HepG2 (cell line): ENCODE measurements around the gene EPB41L2. TPM values are rescaled to one million over a fixed set of nuclear protein-coding genes. Genes with fewer than 3 reads are reported as not detected.

Experiments
- ATAC-seq: fragments of 200-7000 bp; cut with Tn5 transposase; 3 replicates; pipeline ENCODE4 v1.9.1; 2020; ENCODE audit warnings: mild to moderate bottlenecking, moderate library complexity
- BruUV-seq: library from RNA; stranded (reverse); fragments of 400-500 nt; replicated peaks from 2 replicates; lab custom pipeline; 2021; lab: Mats Ljungman, UMichigan
- CTCF ChIA-PET: fragments of 300-600 bp; formaldehyde crosslinking; extraction: SDS; loops from one replicate; lab custom pipeline; 2021; ENCODE audit warnings: low total read pairs, inconsistent platforms, low intra/inter-chr PET ratio; lab: Yijun Ruan, JAX
- POLR2A ChIA-PET: fragments of 350-600 bp; sonication (Branson Sonifier 250); formaldehyde crosslinking; loops from one replicate; lab custom pipeline; 2020; ENCODE audit warnings: antibody characterized with exemption, inconsistent platforms; lab: Yijun Ruan, JAX
- DNase-seq: peaks from one replicate; pipeline ENCODE4 v3.0.0-alpha.2; 2015; ENCODE audit warnings: low spot score
- FAIRE-seq: peaks from 3 replicates; lab custom pipeline; 2011; peaks lifted over from hg19 to GRCh38; lab: Jason Lieb, UNC
- H2AFZ ChIP-seq: one replicate; pipeline ENCODE4 v1.6.1; 2011; ENCODE audit warnings: low read length, inconsistent platforms
- H3K27ac ChIP-seq: fragments of 300-600 bp; 3 replicates; pipeline ENCODE4 v1.8.0; 2011; ENCODE audit warnings: mixed run types, mild to moderate bottlenecking, mixed read lengths, low read length, inconsistent platforms; ENCODE audit not compliant: insufficient read depth; ENCODE audit errors: extremely low read length
- H3K27me3 ChIP-seq, 2 experiments: fragments of 200-600 bp in 1 of 2; 2 replicates in 1 of 2; 3 replicates in 1 of 2; pipeline versions ENCODE4 v1.6.0 to v1.8.0; 2011; ENCODE audit warnings: low read length in 2 of 2, mild to moderate bottlenecking in 2 of 2, moderate library complexity in 2 of 2, inconsistent platforms in 1 of 2; ENCODE audit not compliant: insufficient read depth in 2 of 2, control insufficient read depth in 1 of 2
- H3K36me3 ChIP-seq, 2 experiments: fragments of 200-600 bp in 1 of 2; replicated peaks in 1 of 2; 2 replicates in 1 of 2; 3 replicates in 1 of 2; pipeline versions ENCODE4 v1.5.1 to v1.8.0; 2011; ENCODE audit warnings: low read length in 2 of 2, inconsistent platforms in 1 of 2; ENCODE audit not compliant: insufficient read depth in 2 of 2, control insufficient read depth in 1 of 2
- H3K4me1 ChIP-seq: 2 replicates; pipeline ENCODE4 v1.5.1; 2012; ENCODE audit warnings: low read length, inconsistent platforms; ENCODE audit not compliant: insufficient read depth
- H3K4me2 ChIP-seq: 2 replicates; pipeline ENCODE4 v1.6.0; 2011; ENCODE audit warnings: low read depth, low read length, inconsistent platforms
- H3K4me3 ChIP-seq, 3 experiments: fragments of 200-600 bp in 1 of 3; sonication (generic), shearing (Covaris generic) in 1 of 3; replicated peaks in 1 of 3; 2 replicates each; pipeline ENCODE4 v1.5.1; 2011 to 2016; ENCODE audit warnings: low read length in 3 of 3, inconsistent platforms in 2 of 3, low read depth in 2 of 3, mild to moderate bottlenecking in 2 of 3, control low read depth in 1 of 3, mixed read lengths in 1 of 3; ENCODE audit not compliant: insufficient read depth in 1 of 3
- H3K79me2 ChIP-seq: one replicate; pipeline ENCODE4 v1.6.1; 2011; ENCODE audit warnings: low read length, inconsistent platforms; ENCODE audit not compliant: insufficient read depth
- H3K9ac ChIP-seq: 2 replicates; pipeline ENCODE4 v1.6.0; 2011; ENCODE audit warnings: mild to moderate bottlenecking, low read depth, low read length, inconsistent platforms; ENCODE audit not compliant: insufficient read depth
- H3K9me3 ChIP-seq: 2 replicates; pipeline ENCODE4 v1.5.1; 2012; ENCODE audit warnings: mild to moderate bottlenecking, low read length
- H4K20me1 ChIP-seq: 2 replicates; pipeline ENCODE4 v1.6.0; 2011; ENCODE audit warnings: inconsistent platforms, mild to moderate bottlenecking, low read length, moderate library complexity; ENCODE audit not compliant: insufficient read depth
- NFYB ChIP-seq: sonication (generic); formaldehyde crosslinking; IDR thresholded peaks from 2 replicates; pipeline ENCODE4 v1.4.0; 2020; ENCODE audit warnings: missing genetic modification reagents
- POGZ ChIP-seq: sonication (generic); formaldehyde crosslinking; IDR thresholded peaks from 2 replicates; pipeline ENCODE4 v1.4.0; 2020; ENCODE audit warnings: mild to moderate bottlenecking, missing genetic modification reagents
- STAT5B ChIP-seq: sonication (generic); formaldehyde crosslinking; IDR thresholded peaks from 2 replicates; pipeline ENCODE4 v1.4.0; 2020; ENCODE audit warnings: missing genetic modification reagents
- ZHX2 ChIP-seq, 2 experiments: sonication (generic) in 1 of 2; formaldehyde crosslinking in 1 of 2; IDR thresholded peaks; 2 replicates each; pipeline versions ENCODE4 v1.6.1 to v1.9.0; 2014 to 2022; ENCODE audit warnings: antibody characterized with exemption in 1 of 2, borderline replicate concordance in 1 of 2, inconsistent platforms in 1 of 2, low read depth in 1 of 2, missing genetic modification reagents in 1 of 2
- ZNF781 ChIP-seq: sonication (generic); formaldehyde crosslinking; IDR thresholded peaks from 2 replicates; pipeline ENCODE4 v1.5.1; 2020; ENCODE audit warnings: borderline replicate concordance, mild to moderate bottlenecking, missing genetic modification reagents; ENCODE audit errors: not compliant biosample characterization
- WGBS: methylation state at CpG from one replicate; pipeline ENCODE4 v1.1.6; 2017; ENCODE audit warnings: low lambda C conversion rate; 5-methylcytosine and 5-hydroxymethylcytosine counted together
- in situ Hi-C: cut with HindIII; loops from 2 replicates; pipeline ENCODE4 v1.10.0; 2017; ENCODE audit warnings: low pct_unique_long_range_greater_than_20kb; ENCODE audit not compliant: extremely low pct_ligation_motif_present
- intact Hi-C: fragments of 100-400 bp; cut with micrococcal nuclease; formaldehyde crosslinking; loops from one replicate; pipeline ENCODE4 v1.10.0; 2022; ENCODE audit not compliant: unreplicated experiment
- polyA plus RNA-seq, 8 experiments: library from polyadenylated mRNA; depleted of rRNA in 3 of 8; stranded (reverse) in 7 of 8; unstranded in 1 of 8; fragments of >200 nt; fragmentation: Illumina TruSeq in 4 of 8; extraction: Trizol in 4 of 8; gene quantifications; 2 replicates each; pipeline versions ENCODE4 v1.2.1 to v1.2.3, GENCODE V29; 2011 to 2016; ENCODE audit warnings: low read depth in 4 of 8, missing spikeins in 1 of 8, mixed read lengths in 1 of 8; ENCODE audit not compliant: insufficient read depth in 1 of 8
- total RNA-seq, 5 experiments: library from RNA; depleted of rRNA; stranded (reverse); fragments of >200 nt; fragmentation: Illumina TruSeq; extraction: Trizol; gene quantifications; 2 replicates each; pipeline ENCODE4 v1.2.3, GENCODE V29; 2016; ENCODE audit warnings: low read depth in 1 of 5
- TF ChIP-seq, protein P1 (sequence below): sonication (generic); formaldehyde crosslinking; IDR thresholded peaks from 2 replicates; pipeline ENCODE4 v1.5.0; 2020; ENCODE audit warnings: mild to moderate bottlenecking, missing genetic modification reagents
- TF ChIP-seq, protein P2 (sequence below): sonication (generic); formaldehyde crosslinking; IDR thresholded peaks from 2 replicates; pipeline ENCODE4 v1.4.0; 2020; ENCODE audit warnings: missing genetic modification reagents
- TF ChIP-seq, protein P3 (sequence below): sonication (generic); formaldehyde crosslinking; IDR thresholded peaks from 2 replicates; pipeline ENCODE4 v1.8.0; 2022; ENCODE audit warnings: missing genetic modification reagents, mild to moderate bottlenecking, inconsistent platforms, borderline replicate concordance

The EPB41L2 gene
- total and polyA plus RNA-seq, 2 of the 13 experiments (the other 11 are each of a cell fraction or from before 2014, with no cell fraction given), result 41.7 to 56.4 TPM

DNA sequence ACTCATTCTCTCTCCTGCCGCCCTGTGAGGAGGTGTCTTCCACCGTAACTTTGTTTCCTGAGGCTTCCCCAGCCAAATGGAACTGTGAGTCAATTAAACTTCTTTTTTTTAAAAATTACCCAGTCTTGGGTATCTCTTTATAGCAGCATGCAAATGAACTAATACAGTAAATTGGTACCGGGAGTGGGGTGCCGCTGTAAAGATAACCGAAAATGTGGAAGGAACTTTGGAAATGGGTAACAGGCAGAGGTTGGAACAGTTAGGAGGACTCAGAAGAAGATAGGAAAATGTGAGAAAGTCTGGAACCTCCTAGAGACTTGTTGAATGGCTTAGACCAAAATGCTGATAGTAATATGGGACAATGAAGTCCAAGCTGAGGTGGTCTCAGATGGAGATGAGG is 55.8 kb downstream of the EPB41L2 start:
- Histone ChIP-seq H3K4me2 (no peak overlapping the region), H3K9ac (no peak overlapping the region), H3K27me3 (no peaks in the 10 kb centered on the region), H3K27ac (no peak overlapping the region), H3K79me2 (peaks cover 83% of the 10 kb centered on the region), H4K20me1 (no peaks in the 10 kb centered on the region), H2AFZ (no peak overlapping the region), H3K4me3 (no peak overlapping the region), H3K9me3 (peaks cover 29% of the 10 kb centered on the region), H3K4me1 (peaks cover 6% of the 10 kb centered on the region), H3K36me3 (peaks cover 0 to 3% of the 10 kb centered on the region in 2 experiments; a peak in 2 of 5 replicates)
- intact Hi-C loops (no loop called here), in situ Hi-C loops (no loop called here)
- BruUV-seq, result no TSS peak
- WGBS, result over 99% methylated on average over 5 of the region's 5 CpGs
- DNase-seq (no peak), FAIRE-seq (no peak), ATAC-seq (no peak)
- POLR2A ChIA-PET, result no interaction called here
- CTCF ChIA-PET, result no interaction called here
- TF ChIP-seq, protein P1, sequence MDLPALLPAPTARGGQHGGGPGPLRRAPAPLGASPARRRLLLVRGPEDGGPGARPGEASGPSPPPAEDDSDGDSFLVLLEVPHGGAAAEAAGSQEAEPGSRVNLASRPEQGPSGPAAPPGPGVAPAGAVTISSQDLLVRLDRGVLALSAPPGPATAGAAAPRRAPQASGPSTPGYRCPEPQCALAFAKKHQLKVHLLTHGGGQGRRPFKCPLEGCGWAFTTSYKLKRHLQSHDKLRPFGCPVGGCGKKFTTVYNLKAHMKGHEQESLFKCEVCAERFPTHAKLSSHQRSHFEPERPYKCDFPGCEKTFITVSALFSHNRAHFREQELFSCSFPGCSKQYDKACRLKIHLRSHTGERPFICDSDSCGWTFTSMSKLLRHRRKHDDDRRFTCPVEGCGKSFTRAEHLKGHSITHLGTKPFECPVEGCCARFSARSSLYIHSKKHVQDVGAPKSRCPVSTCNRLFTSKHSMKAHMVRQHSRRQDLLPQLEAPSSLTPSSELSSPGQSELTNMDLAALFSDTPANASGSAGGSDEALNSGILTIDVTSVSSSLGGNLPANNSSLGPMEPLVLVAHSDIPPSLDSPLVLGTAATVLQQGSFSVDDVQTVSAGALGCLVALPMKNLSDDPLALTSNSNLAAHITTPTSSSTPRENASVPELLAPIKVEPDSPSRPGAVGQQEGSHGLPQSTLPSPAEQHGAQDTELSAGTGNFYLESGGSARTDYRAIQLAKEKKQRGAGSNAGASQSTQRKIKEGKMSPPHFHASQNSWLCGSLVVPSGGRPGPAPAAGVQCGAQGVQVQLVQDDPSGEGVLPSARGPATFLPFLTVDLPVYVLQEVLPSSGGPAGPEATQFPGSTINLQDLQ (CRISPR knock-in tag), result no peak
- no peak for TF ChIP-seq NFYB
- no peak for TF ChIP-seq POGZ (CRISPR knock-in tag)
- TF ChIP-seq, protein P2, sequence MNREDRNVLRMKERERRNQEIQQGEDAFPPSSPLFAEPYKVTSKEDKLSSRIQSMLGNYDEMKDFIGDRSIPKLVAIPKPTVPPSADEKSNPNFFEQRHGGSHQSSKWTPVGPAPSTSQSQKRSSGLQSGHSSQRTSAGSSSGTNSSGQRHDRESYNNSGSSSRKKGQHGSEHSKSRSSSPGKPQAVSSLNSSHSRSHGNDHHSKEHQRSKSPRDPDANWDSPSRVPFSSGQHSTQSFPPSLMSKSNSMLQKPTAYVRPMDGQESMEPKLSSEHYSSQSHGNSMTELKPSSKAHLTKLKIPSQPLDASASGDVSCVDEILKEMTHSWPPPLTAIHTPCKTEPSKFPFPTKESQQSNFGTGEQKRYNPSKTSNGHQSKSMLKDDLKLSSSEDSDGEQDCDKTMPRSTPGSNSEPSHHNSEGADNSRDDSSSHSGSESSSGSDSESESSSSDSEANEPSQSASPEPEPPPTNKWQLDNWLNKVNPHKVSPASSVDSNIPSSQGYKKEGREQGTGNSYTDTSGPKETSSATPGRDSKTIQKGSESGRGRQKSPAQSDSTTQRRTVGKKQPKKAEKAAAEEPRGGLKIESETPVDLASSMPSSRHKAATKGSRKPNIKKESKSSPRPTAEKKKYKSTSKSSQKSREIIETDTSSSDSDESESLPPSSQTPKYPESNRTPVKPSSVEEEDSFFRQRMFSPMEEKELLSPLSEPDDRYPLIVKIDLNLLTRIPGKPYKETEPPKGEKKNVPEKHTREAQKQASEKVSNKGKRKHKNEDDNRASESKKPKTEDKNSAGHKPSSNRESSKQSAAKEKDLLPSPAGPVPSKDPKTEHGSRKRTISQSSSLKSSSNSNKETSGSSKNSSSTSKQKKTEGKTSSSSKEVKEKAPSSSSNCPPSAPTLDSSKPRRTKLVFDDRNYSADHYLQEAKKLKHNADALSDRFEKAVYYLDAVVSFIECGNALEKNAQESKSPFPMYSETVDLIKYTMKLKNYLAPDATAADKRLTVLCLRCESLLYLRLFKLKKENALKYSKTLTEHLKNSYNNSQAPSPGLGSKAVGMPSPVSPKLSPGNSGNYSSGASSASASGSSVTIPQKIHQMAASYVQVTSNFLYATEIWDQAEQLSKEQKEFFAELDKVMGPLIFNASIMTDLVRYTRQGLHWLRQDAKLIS, result no peak
- TF ChIP-seq, protein P3, sequence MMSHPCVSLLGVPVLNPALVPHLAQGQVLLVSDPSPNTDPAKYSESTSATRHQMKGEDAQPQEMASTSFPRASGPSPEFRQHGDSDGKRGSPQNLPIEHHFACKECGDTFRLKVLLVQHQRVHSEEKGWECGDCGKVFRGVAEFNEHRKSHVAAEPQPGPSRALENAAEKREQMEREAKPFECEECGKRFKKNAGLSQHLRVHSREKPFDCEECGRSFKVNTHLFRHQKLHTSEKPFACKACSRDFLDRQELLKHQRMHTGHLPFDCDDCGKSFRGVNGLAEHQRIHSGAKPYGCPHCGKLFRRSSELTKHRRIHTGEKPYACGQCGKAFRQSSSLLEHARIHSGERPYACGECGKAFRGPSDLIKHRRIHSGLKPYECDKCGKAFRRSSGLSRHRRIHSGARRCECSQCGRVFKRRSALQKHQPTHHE (CRISPR knock-in tag), result no peak
- no peak for TF ChIP-seq STAT5B (CRISPR knock-in tag)
- no peak for TF ChIP-seq ZNF781 (CRISPR knock-in tag)
- TF ChIP-seq ZHX2 (IDR thresholded peaks at IDR 0.05; ENCODE audit: low read depth), result no peak
- no peak for TF ChIP-seq ZHX2 (CRISPR knock-in tag; IDR thresholded peaks at IDR 0.05; ENCODE audit: borderline replicate concordance)
